Mucosa of stomach (tissue), 1 donor: ENCODE measurements around the gene ATP5F1E.

Experiments
- H3K27me3 ChIP-seq: one replicate; pipeline ENCODE4 v1.7.0; 2013; ENCODE audit warnings: mild to moderate bottlenecking, low read length; ENCODE audit not compliant: control insufficient read depth, insufficient read depth
- H3K36me3 ChIP-seq: one replicate; pipeline ENCODE4 v1.7.0; 2013; ENCODE audit warnings: low read length; ENCODE audit not compliant: control insufficient read depth, insufficient read depth
- H3K4me1 ChIP-seq: one replicate; pipeline ENCODE4 v1.7.0; 2013; ENCODE audit warnings: mild to moderate bottlenecking, low read length; ENCODE audit not compliant: control insufficient read depth, insufficient read depth
- H3K4me3 ChIP-seq: one replicate; pipeline ENCODE4 v1.7.0; 2013; ENCODE audit warnings: low read length
- H3K9ac ChIP-seq: one replicate; pipeline ENCODE4 v1.7.0; 2013; ENCODE audit warnings: mild to moderate bottlenecking, low read length, moderate library complexity
- H3K9me3 ChIP-seq: one replicate; pipeline ENCODE4 v1.7.0; 2013; ENCODE audit warnings: mild to moderate bottlenecking, low read length, moderate library complexity; ENCODE audit not compliant: control insufficient read depth
- donor health status: Pancreatic carcinoma.

ATP5F1E gene

DNA sequence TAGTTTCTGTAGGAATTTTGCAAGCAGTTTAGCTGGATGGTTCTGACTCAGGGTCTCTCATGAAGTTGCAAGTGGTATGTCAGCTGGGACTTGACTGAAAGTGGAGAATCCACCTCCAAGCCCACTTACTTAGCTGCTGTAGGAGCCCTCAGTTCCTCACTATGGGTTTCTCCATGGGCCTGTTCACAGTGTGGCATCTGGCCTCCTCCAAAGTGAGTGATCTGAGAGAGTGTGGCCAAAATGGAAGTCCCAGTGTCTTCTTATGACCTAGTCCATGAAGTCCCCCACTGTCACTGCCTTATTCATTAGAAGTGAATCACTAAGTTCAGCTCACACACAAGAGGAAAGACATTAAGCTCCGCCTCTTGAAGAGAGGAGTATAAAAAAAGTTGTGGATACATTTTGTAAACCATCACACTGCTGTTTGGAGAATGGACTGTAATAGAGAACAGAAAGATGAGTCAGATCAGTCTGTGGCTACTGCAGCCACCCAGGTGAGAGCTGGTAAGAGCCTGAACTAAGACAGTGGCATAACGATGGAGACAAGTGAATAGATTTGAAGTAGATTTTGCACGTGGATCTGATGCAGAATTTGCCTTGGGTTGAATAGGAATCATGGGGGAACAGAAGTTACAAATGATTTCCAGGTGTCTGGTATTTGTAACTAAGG, 55.9 kb downstream of the ATP5F1E start:
- H3K36me3 ChIP-seq: no peaks in the 10 kb centered on the region
- no peak overlapping the region for H3K9ac ChIP-seq
- H3K9me3 ChIP-seq: no peaks in the 10 kb centered on the region
- no peaks in the 10 kb centered on the region for H3K27me3 ChIP-seq
- no peaks in the 10 kb centered on the region for H3K4me1 ChIP-seq
- H3K4me3 ChIP-seq: no peak overlapping the region
